Stimulated activated CD8-positive, alpha-beta memory T cell treated with anti-CD3 and anti-CD28 coated beads, Interleukin-7, amount 100 ng/mL, for 4 hours (primary cell): ENCODE data around the gene ANKRD11.

Source experiments
- DNase-seq, 2 donors: peaks; one replicate each; pipeline ENCODE4 v3.0.0-alpha.2; 2020; ENCODE audit warnings: low read depth in 2 of 2

Gene ANKRD11

GRCh38 chr16:89381788-89382187, 108.6 kb downstream of the ANKRD11 start:
- no peak for DNase-seq

- DNase-seq: no peak
Measured at GRCh38 chr16:89380681-89381080, 109.7 kb downstream of the ANKRD11 start.

GRCh38 chr16:89378947-89379771, 111.2 kb downstream of the ANKRD11 start:
- no peak for DNase-seq

GRCh38 chr16:89377453-89377848, 112.9 kb downstream of the ANKRD11 start:
- DNase-seq: no peak

GRCh38 chr16:89376812-89377452, 113.4 kb downstream of the ANKRD11 start:
- no peak for DNase-seq

GRCh38 chr16:89375686-89376085, 114.7 kb downstream of the ANKRD11 start:
- no peak for DNase-seq

GRCh38 chr16:89375021-89375420, 115.3 kb downstream of the ANKRD11 start:
- DNase-seq: no peak

GRCh38 chr16:89374393-89374960, 115.9 kb downstream of the ANKRD11 start:
- DNase-seq: no peak

- DNase-seq: no peak
Measured at GRCh38 chr16:89373355-89374110, 116.8 kb downstream of the ANKRD11 start.

- DNase-seq: no peak
Measured at GRCh38 chr16:89371968-89372634, 118.3 kb downstream of the ANKRD11 start.

GRCh38 chr16:89371386-89371785, 119.0 kb downstream of the ANKRD11 start:
- DNase-seq: no peak

GRCh38 chr16:89370601-89371000, 119.8 kb downstream of the ANKRD11 start:
- DNase-seq: no peak

GRCh38 chr16:89370081-89370511, 120.3 kb downstream of the ANKRD11 start:
- DNase-seq: no peak

- no peak for DNase-seq
Measured at GRCh38 chr16:89369266-89369895, 121.0 kb downstream of the ANKRD11 start.

- no peak for DNase-seq
Measured at GRCh38 chr16:89368604-89369249, 121.6 kb downstream of the ANKRD11 start.

- DNase-seq: no peak
Measured at GRCh38 chr16:89367538-89367915, 122.8 kb downstream of the ANKRD11 start.

GRCh38 chr16:89366561-89367537, 123.5 kb downstream of the ANKRD11 start:
- DNase-seq: no peak

- no peak for DNase-seq
Measured at GRCh38 chr16:89365996-89366395, 124.4 kb downstream of the ANKRD11 start.

GRCh38 chr16:89365044-89365467, 125.3 kb downstream of the ANKRD11 start:
- DNase-seq: no peak
